OCI-LY1 (cell line): ENCODE results near the gene ITPK1.

Experiments
- H2AFZ ChIP-seq: fragments of 200-600 bp; sonication (generic), shearing (Covaris generic); 2 replicates; pipeline ENCODE4 v1.6.0; 2014; ENCODE audit warnings: antibody characterized with exemption, mild to moderate bottlenecking, low read length
- H3F3A ChIP-seq: fragments of 200-600 bp; sonication (generic), shearing (Covaris generic); 2 replicates; pipeline ENCODE4 v1.6.0; 2014; ENCODE audit warnings: mild to moderate bottlenecking, antibody characterized with exemption, low read length, moderate library complexity; ENCODE audit not compliant: insufficient read depth
- H3K27ac ChIP-seq: fragments of 200-600 bp; sonication (generic); 2 replicates; pipeline ENCODE4 v1.5.1; 2014; ENCODE audit warnings: low read length, mixed run types, mild to moderate bottlenecking, low read depth; ENCODE audit not compliant: poor library complexity, severe bottlenecking
- H3K27me3 ChIP-seq: fragments of 200-600 bp; sonication (generic); 2 replicates; pipeline ENCODE4 v1.6.0; 2014; ENCODE audit warnings: antibody characterized with exemption, mild to moderate bottlenecking, low read length, moderate library complexity; ENCODE audit not compliant: insufficient read depth
- H3K36me3 ChIP-seq: fragments of 200-600 bp; sonication (generic); 2 replicates; pipeline ENCODE4 v1.6.1; 2014; ENCODE audit warnings: mild to moderate bottlenecking, antibody characterized with exemption, low read length, moderate library complexity, mixed read lengths; ENCODE audit not compliant: insufficient read depth
- H3K4me1 ChIP-seq: fragments of 200-600 bp; sonication (generic); 2 replicates; pipeline ENCODE4 v1.5.1; 2014; ENCODE audit warnings: mild to moderate bottlenecking, low read length, moderate library complexity; ENCODE audit not compliant: insufficient read depth, severe bottlenecking
- H3K4me2 ChIP-seq: fragments of 200-600 bp; sonication (generic), shearing (Covaris generic); 2 replicates; pipeline ENCODE4 v1.6.1; 2014; ENCODE audit warnings: low read length
- H3K4me3 ChIP-seq: fragments of 200-600 bp; sonication (generic); 2 replicates; pipeline ENCODE4 v1.5.1; 2014; ENCODE audit warnings: low read length, low read depth, mild to moderate bottlenecking, mixed read lengths; ENCODE audit not compliant: poor library complexity, severe bottlenecking
- H3K79me2 ChIP-seq: fragments of 200-600 bp; shearing (Covaris generic); 2 replicates; pipeline ENCODE4 v1.6.1; 2016; ENCODE audit warnings: mixed run types, low read length, mixed read lengths; ENCODE audit not compliant: insufficient read depth
- H3K9ac ChIP-seq: fragments of 200-600 bp; sonication (generic), shearing (Covaris generic); 2 replicates; pipeline ENCODE4 v1.6.1; 2014; ENCODE audit warnings: mild to moderate bottlenecking, low read length, mixed read lengths
- H3K9me2 ChIP-seq: fragments of 200-600 bp; sonication (generic), shearing (Covaris generic); 2 replicates; pipeline ENCODE4 v1.6.1; 2014; ENCODE audit warnings: low read depth, mild to moderate bottlenecking, low read length, mixed read lengths
- H3K9me3 ChIP-seq: fragments of 200-600 bp; shearing (Covaris generic); 2 replicates; pipeline ENCODE4 v1.6.1; 2014; ENCODE audit warnings: low read length, mixed read lengths
- H4K20me1 ChIP-seq: fragments of 200-600 bp; sonication (generic), shearing (Covaris generic); 2 replicates; pipeline ENCODE4 v1.6.0; 2016; ENCODE audit warnings: mild to moderate bottlenecking, low read length; ENCODE audit not compliant: insufficient read depth
- EZH2 ChIP-seq: fragments of 200-600 bp; sonication (generic), shearing (Covaris generic); IDR thresholded peaks from 2 replicates; pipeline ENCODE4 v1.8.0; 2017; ENCODE audit warnings: borderline replicate concordance, mixed run types, mild to moderate bottlenecking, antibody characterized with exemption, low read length, moderate library complexity, mixed read lengths
- TF ChIP-seq, protein P1 (sequence below): fragments of 200-600 bp; sonication (generic), shearing (Covaris generic); IDR thresholded peaks from 2 replicates; pipeline ENCODE4 v1.5.1; 2017; ENCODE audit warnings: mild to moderate bottlenecking, antibody characterized with exemption, low read length, moderate library complexity, mixed read lengths

ITPK1 gene

DNA sequence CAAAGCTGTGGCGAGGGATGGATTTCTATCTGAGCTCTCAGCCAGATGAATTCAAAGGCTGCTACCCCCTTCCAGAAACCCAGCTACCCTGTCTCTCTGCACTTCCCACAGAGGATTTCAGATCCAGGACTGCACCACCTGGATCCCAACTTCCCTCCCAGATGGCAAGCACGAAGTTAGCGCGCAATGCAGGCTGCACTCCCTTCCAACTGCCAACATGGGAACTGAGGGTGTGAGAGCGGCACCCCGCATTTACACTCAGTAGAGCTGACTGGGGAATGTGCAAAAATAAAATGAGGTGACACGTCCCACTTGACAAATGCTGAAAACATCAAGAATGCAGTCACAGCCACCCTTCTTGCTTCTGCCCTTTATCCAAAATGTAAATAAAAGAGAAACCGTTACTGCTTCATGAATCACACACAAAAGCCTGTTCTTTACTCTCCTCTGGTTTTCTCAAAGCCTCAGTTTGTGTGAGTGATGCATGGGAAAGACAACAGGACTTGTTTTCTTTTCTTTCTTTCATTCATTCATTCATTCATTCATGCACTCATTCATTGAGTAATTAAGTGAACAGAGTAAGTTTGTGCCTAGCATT is 85.7 kb downstream of the ITPK1 start:
- Histone ChIP-seq H3K27me3 (no peaks in the 10 kb centered on the region), H3K4me3 (no peak overlapping the region), H3K9me3 (no peaks in the 10 kb centered on the region), H3K79me2 (no peaks in the 10 kb centered on the region), H3K9ac (no peak overlapping the region), H3K36me3 (no peaks in the 10 kb centered on the region), H3F3A (no peaks in the 10 kb centered on the region), H3K4me2 (no peak overlapping the region), H2AFZ (no peak overlapping the region), H3K27ac (no peak overlapping the region), H3K9me2 (no peaks in the 10 kb centered on the region), H4K20me1 (no peaks in the 10 kb centered on the region), H3K4me1 (no peaks in the 10 kb centered on the region)
- TF ChIP-seq, protein P1, sequence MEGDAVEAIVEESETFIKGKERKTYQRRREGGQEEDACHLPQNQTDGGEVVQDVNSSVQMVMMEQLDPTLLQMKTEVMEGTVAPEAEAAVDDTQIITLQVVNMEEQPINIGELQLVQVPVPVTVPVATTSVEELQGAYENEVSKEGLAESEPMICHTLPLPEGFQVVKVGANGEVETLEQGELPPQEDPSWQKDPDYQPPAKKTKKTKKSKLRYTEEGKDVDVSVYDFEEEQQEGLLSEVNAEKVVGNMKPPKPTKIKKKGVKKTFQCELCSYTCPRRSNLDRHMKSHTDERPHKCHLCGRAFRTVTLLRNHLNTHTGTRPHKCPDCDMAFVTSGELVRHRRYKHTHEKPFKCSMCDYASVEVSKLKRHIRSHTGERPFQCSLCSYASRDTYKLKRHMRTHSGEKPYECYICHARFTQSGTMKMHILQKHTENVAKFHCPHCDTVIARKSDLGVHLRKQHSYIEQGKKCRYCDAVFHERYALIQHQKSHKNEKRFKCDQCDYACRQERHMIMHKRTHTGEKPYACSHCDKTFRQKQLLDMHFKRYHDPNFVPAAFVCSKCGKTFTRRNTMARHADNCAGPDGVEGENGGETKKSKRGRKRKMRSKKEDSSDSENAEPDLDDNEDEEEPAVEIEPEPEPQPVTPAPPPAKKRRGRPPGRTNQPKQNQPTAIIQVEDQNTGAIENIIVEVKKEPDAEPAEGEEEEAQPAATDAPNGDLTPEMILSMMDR: no peak

DNA sequence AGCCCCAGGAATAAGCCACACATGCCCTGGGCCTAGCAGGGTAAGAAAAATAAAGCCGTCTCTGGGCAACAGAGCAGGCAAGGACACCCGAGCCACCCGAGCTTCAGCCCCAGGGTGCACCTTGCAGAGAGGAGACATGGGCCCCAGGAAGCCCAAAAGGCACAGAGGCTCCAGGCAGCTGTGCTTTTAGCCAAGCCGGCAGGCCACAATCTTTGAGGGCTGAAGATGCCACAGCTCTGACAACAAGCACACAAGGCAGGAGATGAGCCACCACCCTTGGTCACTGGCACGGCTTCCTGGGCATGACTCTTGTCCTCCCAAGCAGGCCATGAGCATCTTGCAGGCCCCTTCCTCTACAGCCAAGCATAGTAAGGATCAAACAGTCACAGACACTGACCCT is 86.3 kb downstream of the ITPK1 start:
- Histone ChIP-seq H3K4me3 (no peak overlapping the region), H3K9ac (no peak overlapping the region), H3K9me2 (no peaks in the 10 kb centered on the region), H3K4me1 (no peaks in the 10 kb centered on the region), H3K4me2 (no peak overlapping the region), H3F3A (no peaks in the 10 kb centered on the region), H3K27me3 (no peaks in the 10 kb centered on the region), H4K20me1 (no peaks in the 10 kb centered on the region), H3K27ac (no peak overlapping the region), H3K36me3 (no peaks in the 10 kb centered on the region), H3K79me2 (no peaks in the 10 kb centered on the region), H2AFZ (no peak overlapping the region), H3K9me3 (no peaks in the 10 kb centered on the region)
- TF ChIP-seq EZH2: no peak
- TF ChIP-seq, protein P1: no peak

DNA sequence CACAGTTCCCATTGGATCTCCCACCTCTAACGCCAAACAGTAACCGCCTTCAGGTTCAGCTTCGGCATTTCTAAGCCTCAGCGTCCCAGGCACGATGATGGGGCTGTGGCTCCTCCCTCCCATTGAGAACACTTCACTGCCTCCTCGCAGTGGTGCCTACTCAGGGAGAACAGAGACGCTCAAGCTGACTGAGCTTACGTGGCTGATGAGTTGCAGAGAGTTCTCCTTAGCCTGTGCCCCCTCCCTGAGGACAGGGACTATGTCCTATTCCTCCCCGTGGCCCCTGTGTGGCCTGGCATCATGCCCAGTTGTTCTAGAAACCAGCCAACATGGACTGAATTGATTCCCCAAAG is 87.0 kb downstream of the ITPK1 start:
- Histone ChIP-seq H3K9me3 (no peaks in the 10 kb centered on the region), H3K4me3 (no peak overlapping the region), H3K4me2 (no peak overlapping the region), H3K4me1 (no peaks in the 10 kb centered on the region), H3K9ac (no peak overlapping the region), H3K79me2 (no peaks in the 10 kb centered on the region), H4K20me1 (no peaks in the 10 kb centered on the region), H3K27me3 (no peaks in the 10 kb centered on the region), H3K27ac (no peak overlapping the region), H3K36me3 (no peaks in the 10 kb centered on the region), H3F3A (no peaks in the 10 kb centered on the region), H3K9me2 (no peaks in the 10 kb centered on the region), H2AFZ (no peak overlapping the region)
- TF ChIP-seq EZH2: no peak
- TF ChIP-seq, protein P1: no peak
